Measurements from ENCODE around the gene SLIT3. TPM values are rescaled to one million over a fixed set of nuclear protein-coding genes. Genes with fewer than 3 reads are reported as not detected.

Gene SLIT3
- total and polyA plus RNA-seq, 4 donors = 4.6 to 48.5 (median 19.8) TPM

- no peak overlapping the region for H3K27ac ChIP-seq (ENCODE audit: low read depth in 1 of 2, low read length in 1 of 2)
- H3K36me3 ChIP-seq (ENCODE audit: control insufficient read depth in 4 of 4, insufficient read depth in 4 of 4, low read length in 4 of 4) = peaks cover 0 to 5% (median 1%) of the 10 kb centered on the region in 4 donors
- TF ChIP-seq CTCF (IDR thresholded peaks at IDR 0.05; ENCODE audit: control extremely low read depth, extremely low read depth) = no peak
- 6 to 12% methylated on average over 7 of the region's 7 CpGs for WGBS, 2 donors
- H3K9ac ChIP-seq (ENCODE audit: insufficient read depth in 1 of 2, low read length in 2 of 2) = no peak overlapping the region
- DNase-seq = peak; percentile 36 to 55 (median 41)
- H3K4me3 ChIP-seq = no peak overlapping the region
- peaks cover 0 to 48% (median 8%) of the 10 kb centered on the region in 3 donors for H3K27me3 ChIP-seq (ENCODE audit: control insufficient read depth in 3 of 3, insufficient read depth in 3 of 3, low read length in 2 of 3)
- H3K9me3 ChIP-seq (ENCODE audit: control insufficient read depth in 4 of 4, insufficient read depth in 3 of 4, low read length in 3 of 4) = no peaks in the 10 kb centered on the region
- ATAC-seq (ENCODE audit: insufficient read depth, low FRiP score) = no peak
- H3K4me1 ChIP-seq (ENCODE audit: control insufficient read depth in 5 of 5, insufficient read depth in 5 of 5, low read length in 5 of 5) = peaks cover 0 to 8% (median 3%) of the 10 kb centered on the region in 5 donors
Observed at GRCh38 chr5:168851902-168852321, 449.0 kb downstream of the SLIT3 start.

GRCh38 chr5:168850683-168851082 is 450.3 kb downstream of the SLIT3 start:
- Histone ChIP-seq H3K9ac (ENCODE audit: insufficient read depth in 1 of 2, low read length in 2 of 2) (no peak overlapping the region), H3K4me1 (ENCODE audit: control insufficient read depth in 5 of 5, insufficient read depth in 5 of 5, low read length in 5 of 5) (peaks cover 0 to 8% (median 3%) of the 10 kb centered on the region in 5 donors), H3K36me3 (ENCODE audit: control insufficient read depth in 4 of 4, insufficient read depth in 4 of 4, low read length in 4 of 4) (peaks cover 0 to 5% (median 1%) of the 10 kb centered on the region in 4 donors), H3K4me3 (no peak overlapping the region), H3K27me3 (ENCODE audit: control insufficient read depth in 3 of 3, insufficient read depth in 3 of 3, low read length in 2 of 3) (peaks cover 0 to 43% (median 12%) of the 10 kb centered on the region in 3 donors), H3K9me3 (ENCODE audit: control insufficient read depth in 4 of 4, insufficient read depth in 3 of 4, low read length in 3 of 4) (no peaks in the 10 kb centered on the region), H3K27ac (ENCODE audit: low read depth in 1 of 2, low read length in 1 of 2) (no peak overlapping the region)
- 79 to 85% methylated on average over 5 of the region's 5 CpGs for WGBS, 2 donors
- TF ChIP-seq CTCF (IDR thresholded peaks at IDR 0.05; ENCODE audit: control extremely low read depth, extremely low read depth) = no peak
- ATAC-seq (ENCODE audit: insufficient read depth, low FRiP score) = no peak
- DNase-seq = no peak

GRCh38 chr5:168848569-168848968 is 452.4 kb downstream of the SLIT3 start:
- Histone ChIP-seq H3K4me3 (no peak overlapping the region), H3K9ac (ENCODE audit: insufficient read depth in 1 of 2, low read length in 2 of 2) (peak overlapping the region in 1 of 2 donors; percentile 51), H3K4me1 (ENCODE audit: control insufficient read depth in 5 of 5, insufficient read depth in 5 of 5, low read length in 5 of 5) (peaks cover 0 to 12% (median 3%) of the 10 kb centered on the region in 5 donors), H3K36me3 (ENCODE audit: control insufficient read depth in 4 of 4, insufficient read depth in 4 of 4, low read length in 4 of 4) (no peaks in the 10 kb centered on the region), H3K27me3 (ENCODE audit: control insufficient read depth in 3 of 3, insufficient read depth in 3 of 3, low read length in 2 of 3) (peaks cover 0 to 58% (median 21%) of the 10 kb centered on the region in 3 donors), H3K9me3 (ENCODE audit: control insufficient read depth in 4 of 4, insufficient read depth in 3 of 4, low read length in 3 of 4) (no peaks in the 10 kb centered on the region), H3K27ac (ENCODE audit: low read depth in 1 of 2, low read length in 1 of 2) (no peak overlapping the region)
- WGBS, 2 donors = 52 to 75% methylated on average over 8 of the region's 8 CpGs
- no peak for TF ChIP-seq CTCF (IDR thresholded peaks at IDR 0.05; ENCODE audit: control extremely low read depth, extremely low read depth)
- peak in 2 of 3 donors; percentile 64 to 73 for DNase-seq
- no peak for ATAC-seq (ENCODE audit: insufficient read depth, low FRiP score)
